ENCODE results near the gene RAB11FIP4. TPM values are rescaled to one million over a fixed set of nuclear protein-coding genes. Genes with fewer than 3 reads are reported as not detected.

RAB11FIP4 gene
- total RNA-seq, 1 donor, result 15.1 TPM

DNA sequence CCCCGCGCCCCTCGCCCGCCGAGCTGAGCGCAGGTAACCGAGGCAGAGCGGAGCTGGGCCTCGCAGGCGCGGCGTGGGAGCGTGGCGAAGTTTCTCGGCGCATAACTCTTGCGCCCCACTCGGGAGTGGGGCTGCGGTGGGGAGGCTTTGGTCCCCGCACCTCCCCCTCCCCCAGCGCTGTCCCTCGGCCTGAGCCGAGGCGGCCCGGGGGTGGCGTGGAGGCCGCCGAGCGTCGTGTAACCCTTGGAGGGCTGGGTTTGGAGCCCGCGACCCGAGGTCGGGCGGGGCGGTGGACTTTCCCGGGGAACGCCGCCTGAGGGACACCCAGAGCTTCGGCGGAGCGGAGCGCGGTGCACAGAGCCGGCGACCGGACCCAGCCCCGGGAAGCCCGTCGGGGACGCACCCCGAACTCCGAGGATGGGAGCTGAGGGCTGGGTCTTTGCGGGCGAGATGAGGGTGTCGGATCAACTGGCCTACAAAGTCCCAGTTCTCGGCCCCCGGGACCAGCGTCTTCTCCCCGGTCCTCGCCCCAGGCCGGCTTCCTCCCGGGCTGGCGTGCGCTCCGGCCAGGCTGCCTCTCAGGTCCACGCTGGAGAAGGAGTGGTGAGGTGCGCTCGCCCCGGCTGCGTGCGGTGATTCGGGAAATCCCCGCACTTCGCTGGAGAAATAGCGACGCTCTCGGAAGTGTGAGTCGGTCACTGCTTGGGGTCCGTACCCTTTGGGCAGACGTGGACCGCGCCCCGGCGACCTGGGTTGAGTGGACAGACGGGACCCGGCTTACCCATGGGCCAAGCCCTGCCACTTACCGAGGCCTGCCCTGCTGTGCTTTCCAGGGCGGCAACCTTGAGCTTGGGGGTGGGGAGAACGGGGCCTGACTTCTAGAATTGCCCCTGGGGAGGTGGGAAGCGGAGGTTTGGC lies 168.4 kb downstream of the RAB11FIP4 start:
- DNase-seq (ENCODE audit: low read depth in 2 of 3, low spot score in 2 of 3), result no peak

DNA sequence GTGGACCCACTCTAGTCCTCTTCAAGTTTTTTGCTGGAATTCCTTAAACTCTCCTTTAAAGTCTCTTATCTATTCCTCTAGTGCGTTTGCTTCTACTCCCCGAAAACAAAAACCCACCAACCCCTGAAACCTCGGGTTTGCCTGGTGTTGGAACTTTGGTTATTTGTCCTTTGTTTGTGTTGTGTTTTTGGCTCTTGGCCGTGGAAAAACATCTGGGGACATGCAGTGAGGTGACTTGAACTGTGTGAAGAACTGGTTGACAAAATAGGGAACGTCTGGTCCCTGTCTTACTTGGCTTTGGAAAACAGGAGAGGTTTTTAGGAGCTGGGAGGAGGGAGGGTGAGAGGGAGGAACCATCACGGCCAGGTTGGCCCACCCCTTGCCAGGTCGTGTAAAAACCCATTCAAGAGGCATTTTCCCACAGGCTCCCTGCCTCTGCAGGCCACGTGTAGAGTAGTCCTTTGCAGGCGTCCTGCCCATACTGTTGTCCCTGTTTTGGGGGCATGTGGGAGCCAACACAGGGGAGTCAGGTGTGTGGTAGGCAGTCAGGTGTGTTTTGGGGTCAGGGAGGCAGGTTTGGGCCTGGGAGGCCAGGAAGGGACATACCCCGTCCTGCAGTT lies 169.3 kb downstream of the RAB11FIP4 start:
- no peak for DNase-seq (ENCODE audit: low read depth in 2 of 3, low spot score in 2 of 3)

DNA sequence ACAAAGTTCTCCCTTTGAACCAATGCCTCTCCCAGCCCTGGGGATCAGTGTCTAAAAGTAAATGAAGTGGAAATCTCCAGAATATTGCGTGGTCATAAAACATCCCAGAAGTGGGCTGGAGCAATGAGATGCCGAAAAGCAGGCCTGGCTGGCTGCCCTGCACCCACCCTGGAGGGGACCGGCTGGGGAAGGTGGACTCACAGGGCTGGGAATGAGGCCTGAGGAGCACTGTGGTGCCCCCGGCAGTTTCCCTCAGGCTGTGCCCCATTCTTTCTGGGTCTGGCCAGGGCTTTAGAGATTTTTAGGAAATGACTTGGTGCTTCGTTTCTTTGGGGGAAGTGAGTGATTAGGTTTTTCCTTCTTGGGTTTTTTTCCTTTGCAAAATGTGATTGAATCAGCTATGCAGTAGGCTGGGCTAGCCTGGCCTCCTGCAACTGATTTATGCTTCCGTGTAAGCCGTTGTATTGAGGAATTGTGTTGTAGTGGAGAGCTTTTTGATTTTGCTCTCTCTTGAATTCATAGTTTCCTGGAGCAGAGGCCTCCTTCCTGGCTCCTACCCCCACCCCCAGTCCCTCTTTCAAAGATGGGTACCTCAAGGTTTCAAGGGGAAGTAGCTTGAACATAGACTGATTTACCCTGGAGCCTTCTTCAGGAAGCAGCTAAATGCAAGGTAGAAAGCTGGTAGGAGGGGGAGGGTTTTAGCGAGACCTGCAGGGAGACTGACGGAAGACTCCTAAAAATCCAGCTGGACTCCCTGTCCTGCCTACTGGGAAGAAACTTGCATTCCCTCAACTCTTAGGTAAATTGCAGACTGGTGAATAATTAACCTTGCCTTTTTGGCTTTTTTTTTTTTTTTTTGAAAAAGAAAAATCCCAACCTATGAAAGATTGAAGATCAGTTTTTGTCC lies 170.2 kb downstream of the RAB11FIP4 start:
- no peak for DNase-seq (ENCODE audit: low read depth in 2 of 3, low spot score in 2 of 3)

DNA sequence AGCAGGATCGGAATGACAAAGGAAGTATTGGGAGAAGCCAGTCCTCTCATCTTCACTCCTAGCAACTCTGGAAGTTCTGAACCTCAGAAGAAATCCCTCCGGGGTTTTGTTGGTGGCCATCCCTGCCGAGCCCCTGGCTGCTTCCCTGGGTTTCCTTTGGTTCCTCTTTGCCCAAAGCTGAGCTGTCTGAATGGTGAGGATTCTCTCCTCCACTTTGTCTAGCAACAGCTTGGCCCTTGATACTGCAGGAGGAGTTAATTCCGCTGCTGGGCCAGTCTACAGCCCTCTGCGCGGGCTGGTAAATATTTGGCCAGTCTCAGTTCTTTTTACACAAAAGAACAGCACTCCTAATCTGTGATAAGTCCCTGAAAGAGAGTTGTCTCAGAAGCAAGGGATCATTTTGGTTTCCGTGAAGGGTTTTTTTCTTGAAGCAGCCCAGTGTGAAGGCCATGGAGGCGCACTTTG lies 170.9 kb downstream of the RAB11FIP4 start:
- DNase-seq (ENCODE audit: low read depth in 2 of 3, low spot score in 2 of 3), result no peak

DNA sequence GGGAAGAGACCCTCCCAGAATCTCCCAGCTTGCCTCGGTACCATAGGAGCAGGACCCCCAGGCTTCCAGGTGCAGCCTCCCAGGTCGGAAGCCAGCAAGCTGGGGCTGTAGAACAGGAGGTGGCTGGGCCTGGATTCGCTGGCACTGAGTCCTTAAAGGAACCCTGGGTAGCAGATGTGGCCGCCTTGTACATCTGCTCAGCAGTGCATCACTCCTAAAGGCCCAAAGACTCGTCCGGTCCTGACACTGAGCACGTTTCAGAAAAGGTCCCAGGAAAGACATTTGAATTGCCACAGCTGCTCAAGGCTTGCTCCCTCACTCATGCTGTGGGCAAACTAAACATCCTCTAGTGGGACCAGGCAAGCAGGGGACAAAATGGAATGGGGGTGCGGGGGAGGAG lies 172.8 kb downstream of the RAB11FIP4 start:
- DNase-seq (ENCODE audit: low read depth in 2 of 3, low spot score in 2 of 3), result no peak

DNA sequence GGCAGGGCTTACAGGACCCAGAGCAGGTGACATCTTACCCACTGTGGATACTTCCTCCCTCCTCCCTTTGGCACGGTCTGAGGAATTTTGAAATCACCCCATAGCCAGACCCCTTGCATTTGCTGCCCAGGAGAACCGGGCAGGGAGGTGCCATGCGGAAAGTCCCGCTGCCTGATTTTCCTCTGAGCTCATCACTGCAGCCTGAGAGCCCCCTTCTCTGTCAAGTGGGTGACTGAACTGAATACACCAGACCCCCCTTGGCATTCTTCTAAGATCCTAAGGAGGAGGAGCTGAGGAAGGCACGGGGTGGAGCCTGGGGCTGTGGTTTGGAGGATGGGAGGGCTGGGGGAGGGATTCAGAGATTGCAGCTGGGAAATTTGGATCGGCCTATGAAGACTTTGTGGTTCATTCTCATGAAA lies 173.4 kb downstream of the RAB11FIP4 start:
- DNase-seq (ENCODE audit: low read depth in 2 of 3, low spot score in 2 of 3), result no peak

DNA sequence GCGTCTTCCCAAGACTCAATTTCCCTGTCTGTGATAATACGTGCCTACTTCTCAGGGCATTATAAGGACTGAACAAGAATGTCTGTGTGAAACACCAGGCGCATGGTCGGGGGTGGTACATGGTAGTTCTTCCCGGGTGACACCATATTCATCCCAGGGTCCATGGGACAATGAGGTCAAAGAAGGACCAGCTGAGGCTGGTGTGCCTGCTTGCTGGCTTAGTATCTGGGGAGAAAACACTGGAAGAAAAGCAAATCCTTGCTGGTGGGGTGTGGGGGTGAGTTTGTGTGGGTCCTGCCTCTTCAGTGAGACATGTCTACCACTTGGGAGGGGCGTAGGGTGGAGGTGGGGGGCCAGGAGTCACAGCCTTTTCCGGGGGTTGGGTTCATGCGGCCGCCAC lies 174.2 kb downstream of the RAB11FIP4 start:
- DNase-seq (ENCODE audit: low read depth in 2 of 3, low spot score in 2 of 3), result no peak

DNA sequence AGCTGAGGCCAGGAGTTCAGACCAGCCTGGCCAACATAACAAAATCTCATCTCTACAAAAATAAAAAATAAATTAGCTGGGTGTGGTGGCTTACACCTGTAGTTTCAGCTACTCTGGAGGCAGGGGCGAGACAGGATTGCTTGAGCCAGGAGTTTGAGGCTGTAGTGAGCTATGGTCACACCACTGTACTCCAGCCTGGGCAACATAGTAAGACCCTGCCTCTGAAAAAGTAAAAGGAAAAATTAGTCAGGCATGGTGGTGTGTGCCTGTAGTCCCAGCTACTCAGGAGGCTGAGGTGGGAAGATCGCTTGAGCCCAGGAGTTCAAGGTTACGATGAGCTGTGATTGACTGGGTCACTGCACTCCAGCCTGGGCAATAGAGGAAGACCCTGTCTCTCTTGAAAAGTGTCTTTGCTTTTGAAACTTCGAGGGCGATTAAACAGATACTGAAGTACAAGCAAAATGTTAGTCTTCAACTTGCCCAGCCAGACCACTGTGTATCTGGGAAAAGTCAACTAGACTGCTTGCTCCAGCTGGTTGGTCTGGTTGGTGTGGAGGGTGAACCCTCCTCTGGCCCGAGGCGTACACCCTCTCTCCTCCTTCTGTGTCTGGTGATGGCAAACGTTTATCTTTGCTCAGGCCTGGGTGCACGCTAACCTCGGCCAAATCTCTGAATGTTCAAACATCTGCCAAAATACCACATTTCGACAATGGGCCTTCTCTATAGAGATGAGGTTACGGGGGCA lies 174.9 kb downstream of the RAB11FIP4 start:
- no peak for DNase-seq (ENCODE audit: low read depth in 2 of 3, low spot score in 2 of 3)

DNA sequence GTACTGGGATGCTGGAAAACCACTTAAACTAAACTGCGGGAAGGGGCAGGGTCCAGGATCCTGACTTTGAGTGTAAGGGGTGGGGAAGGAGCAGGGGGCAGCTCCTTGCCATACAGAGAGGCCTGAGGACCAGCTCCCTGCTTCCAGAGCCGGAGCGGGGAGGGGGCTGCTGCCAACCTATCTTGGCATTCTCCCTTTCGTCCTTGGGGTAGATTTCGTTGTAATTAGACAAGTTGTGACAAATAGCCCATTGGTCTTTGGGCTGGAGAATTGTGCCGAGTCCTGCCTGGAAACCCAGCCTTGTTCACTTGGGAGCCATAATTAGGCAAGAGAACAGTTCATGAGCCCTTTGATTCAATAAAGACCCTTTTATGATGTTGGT lies 175.5 kb downstream of the RAB11FIP4 start:
- no peak for DNase-seq (ENCODE audit: low read depth in 2 of 3, low spot score in 2 of 3)

DNA sequence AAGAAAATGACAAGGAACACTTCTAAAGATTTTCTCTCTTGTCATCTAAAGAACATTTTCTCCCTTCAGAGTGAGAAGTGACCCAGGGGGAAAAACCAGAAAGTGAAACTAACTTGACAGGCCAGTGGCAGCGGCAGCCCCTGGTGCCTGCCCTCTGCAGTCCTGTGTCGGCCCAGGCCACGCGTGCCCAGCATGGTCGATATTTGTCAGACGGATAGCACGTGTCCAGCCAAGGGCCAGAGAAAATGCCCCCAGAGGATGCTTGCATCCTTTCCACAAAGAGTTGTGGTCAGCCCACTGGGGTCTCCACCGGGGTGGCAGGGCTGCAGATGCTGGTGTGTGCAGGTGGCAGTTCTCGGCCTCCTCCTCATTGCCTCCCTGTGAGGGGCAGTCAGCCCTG lies 176.6 kb downstream of the RAB11FIP4 start:
- no peak for DNase-seq (ENCODE audit: low read depth in 2 of 3, low spot score in 2 of 3)

DNA sequence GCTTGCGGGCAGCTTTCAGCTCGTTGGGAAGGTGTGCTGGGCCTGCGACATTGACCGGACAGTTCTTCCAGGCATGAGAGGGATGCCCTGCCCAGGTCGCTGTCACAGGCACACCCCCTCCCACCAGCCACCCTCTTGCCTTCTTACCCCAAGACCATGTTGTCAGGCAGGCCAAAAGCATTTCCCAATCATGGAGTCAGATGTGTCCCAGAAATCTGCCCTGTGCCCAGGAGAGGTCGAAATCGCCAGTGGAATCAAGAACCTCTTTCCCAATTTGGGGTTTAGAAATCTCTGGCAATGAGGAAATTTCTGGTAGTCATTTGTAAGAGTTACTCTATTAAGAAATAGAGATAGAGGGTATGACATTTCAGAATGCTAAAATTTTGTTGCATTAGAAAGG lies 177.1 kb downstream of the RAB11FIP4 start:
- no peak for DNase-seq (ENCODE audit: low read depth in 2 of 3, low spot score in 2 of 3)

DNA sequence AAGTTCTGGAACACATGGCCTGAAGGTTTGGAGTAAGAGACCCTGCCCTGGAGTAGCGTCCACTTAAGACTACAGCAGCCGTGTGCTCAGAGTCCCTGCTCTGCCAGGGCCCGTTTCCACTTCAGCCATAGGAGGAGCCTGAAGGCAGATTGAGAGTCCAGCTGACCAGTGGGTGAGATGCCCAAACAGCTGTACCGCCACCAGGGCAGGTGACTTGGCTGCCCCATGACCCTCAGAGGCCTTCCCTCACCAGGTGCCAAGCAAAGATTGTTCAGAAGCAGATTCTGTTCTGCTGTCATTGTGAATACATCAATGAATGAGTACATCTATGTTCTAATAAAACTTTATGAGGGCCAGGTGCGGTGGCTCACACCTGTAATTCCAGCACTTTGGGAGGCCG lies 178.8 kb downstream of the RAB11FIP4 start:
- DNase-seq (ENCODE audit: low read depth in 2 of 3, low spot score in 2 of 3), result no peak

DNA sequence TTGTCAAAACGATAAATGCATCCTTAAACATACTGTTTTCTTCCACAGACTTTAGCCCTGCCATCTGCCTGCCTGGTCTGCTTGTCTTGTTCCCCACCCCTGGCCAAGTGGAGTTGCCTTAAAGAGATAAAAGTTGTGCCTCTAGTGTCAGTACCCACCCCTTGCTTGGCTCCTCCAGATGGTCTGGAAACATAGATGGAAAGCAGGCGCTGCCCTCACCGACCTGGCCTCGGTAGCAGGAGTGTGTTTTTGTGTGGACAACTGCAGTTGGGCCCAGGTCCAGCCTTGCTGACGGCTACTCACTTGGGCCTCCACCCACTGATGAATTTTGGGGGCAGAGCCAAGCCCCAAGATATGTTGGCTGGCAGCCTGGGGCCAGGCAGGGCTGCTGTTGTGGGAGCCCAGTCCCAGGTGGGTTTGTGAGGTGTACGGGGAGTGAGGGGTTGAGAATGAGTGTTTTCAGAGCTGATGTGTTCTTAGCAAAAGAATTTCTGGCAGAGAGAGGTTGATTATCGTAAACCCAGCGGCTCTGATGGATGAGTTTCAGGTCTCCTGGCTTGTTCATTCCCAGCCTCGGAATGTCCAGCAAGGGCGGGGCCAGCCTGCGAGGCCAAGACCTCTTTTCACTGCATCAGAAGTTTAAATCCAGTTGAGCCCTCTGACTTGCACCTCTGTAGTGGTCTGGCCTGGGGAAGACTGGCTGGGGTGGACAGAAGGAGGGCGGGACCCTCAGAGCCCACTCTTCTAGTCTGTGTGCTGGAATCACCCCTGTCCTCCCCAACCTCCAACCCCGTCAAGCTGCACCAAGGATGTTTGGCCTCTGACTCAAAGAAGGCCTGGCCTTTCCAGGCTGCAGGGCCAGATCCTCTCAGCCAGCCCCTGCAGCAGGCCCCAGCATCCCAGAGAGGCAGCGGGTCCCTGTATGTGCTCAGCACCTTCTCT lies 179.7 kb downstream of the RAB11FIP4 start:
- DNase-seq (ENCODE audit: low read depth in 2 of 3, low spot score in 2 of 3), result no peak

DNA sequence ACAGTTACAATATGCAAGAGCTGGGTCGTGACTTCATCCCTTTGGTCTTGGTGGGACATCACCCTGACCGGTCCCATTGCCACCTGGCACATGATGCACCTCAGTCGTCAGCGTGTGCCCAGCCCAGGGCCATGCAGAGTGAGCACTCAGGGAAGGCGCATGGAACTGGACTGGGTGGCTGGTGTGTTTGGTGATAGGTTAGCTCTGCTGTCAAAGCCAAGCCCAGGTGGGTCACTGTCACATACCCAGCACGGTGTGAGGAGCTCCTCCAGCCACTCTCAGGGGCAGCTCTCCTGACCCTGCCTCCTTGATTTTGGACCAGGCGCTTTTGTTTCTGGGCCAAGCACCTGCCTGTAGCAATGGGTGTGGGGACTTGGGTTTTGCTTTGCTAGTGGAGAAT lies 180.9 kb downstream of the RAB11FIP4 start:
- no peak for DNase-seq (ENCODE audit: low read depth in 2 of 3, low spot score in 2 of 3)

DNA sequence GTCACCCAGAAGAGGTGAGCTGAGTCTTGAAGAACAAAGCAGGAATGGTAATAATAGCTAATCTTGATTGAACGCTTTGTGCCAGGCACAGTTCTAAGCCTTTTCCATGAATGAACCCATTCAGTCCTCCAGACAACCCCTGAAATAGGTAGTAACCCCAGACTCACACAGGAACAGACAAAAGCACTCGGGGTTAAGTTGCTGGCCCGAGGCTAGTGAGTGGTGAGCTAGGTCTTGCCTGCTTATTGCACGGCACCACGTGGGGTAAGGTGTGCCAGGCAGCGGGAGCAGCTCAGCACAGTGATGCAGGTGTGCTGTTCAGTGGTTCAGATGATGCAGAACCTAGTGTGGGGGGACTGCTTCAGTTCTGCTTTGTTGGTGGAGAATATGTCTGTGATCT lies 181.6 kb downstream of the RAB11FIP4 start:
- DNase-seq (ENCODE audit: low read depth in 2 of 3, low spot score in 2 of 3), result no peak

DNA sequence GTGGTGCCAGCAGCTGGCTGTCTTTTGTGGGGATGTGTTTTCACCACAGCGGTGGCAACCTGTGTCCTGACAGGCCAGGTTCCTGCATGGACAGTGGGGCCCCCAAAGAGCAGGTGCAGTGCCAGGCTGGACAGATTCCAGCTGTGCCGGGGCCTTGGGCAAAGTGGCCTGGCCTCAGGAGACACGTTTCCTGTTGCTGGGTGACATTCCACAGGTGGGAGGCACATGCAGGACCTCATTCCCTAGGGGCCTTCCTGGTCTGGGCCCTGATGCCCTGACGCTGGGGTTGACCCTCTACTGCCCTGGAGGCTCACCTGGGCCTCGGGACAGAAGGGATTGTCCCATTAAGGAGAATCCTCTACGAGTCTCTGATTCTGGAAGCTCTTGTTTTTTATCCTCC lies 182.4 kb downstream of the RAB11FIP4 start:
- no peak for DNase-seq (ENCODE audit: low read depth in 2 of 3, low spot score in 2 of 3)

DNA sequence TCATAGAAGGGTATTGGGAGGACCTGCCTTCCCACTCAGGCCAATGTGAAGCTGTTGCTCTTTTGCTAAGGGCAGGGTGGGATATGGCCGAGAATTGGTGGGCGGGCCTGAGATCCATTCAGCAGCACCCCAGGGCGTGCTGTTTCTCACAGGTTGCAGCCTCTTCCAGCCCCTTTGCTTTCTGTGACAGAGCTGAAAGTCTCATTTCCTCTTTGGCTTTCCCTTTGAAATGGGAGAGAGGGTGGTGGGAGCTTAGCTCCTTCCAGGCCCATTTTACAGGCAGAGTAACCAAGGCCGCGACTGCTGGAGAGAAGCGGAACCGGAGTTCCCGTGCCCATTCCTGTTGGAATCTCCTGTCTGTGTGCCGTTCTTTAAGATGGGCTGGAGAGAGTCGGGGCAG lies 183.0 kb downstream of the RAB11FIP4 start:
- DNase-seq (ENCODE audit: low read depth in 2 of 3, low spot score in 2 of 3), result no peak

DNA sequence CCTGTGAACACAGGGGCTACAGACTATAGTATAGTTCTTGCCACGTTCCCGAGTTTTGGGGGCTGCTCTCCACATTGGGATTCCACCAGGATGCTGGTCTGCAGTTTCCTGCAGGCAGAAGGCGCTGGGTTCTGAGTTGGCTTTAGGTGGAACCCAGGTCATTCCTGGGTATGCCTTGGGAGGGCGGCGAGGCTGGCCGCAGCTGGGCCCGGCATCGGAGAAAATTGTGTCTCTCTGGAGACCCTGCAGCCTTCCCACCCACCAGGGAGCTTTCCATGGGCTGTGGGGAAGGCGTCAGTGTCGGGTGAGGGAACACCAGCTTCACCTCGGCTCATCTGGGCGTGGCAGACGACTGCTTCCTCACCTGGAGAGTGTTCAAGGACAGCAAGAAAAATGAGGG lies 183.6 kb downstream of the RAB11FIP4 start:
- DNase-seq (ENCODE audit: low read depth in 2 of 3, low spot score in 2 of 3), result no peak

DNA sequence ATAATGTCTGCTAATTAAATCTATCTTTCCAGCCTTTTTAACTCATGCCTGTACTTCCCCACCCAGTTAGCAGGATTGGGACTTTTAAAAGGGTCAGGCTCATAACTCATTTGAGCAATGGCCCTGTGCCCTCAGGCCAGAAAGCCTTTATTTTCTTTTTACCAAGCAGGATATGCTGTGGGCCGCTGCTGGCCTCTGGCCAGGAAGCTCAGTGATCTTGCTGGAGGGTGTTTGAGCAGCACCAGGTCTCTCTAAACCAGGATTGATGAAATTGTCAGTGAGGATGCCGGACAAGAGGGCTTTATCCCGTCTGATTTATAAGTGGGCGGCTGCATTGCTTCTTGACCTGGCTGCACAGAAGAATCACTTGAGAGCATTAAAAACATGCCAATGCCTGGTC lies 187.8 kb downstream of the RAB11FIP4 start:
- DNase-seq (ENCODE audit: low read depth in 2 of 3, low spot score in 2 of 3), result peak in 1 of 3 donors; percentile 47
